Measurements from ENCODE around the gene PEX26.

Gene PEX26

DNA sequence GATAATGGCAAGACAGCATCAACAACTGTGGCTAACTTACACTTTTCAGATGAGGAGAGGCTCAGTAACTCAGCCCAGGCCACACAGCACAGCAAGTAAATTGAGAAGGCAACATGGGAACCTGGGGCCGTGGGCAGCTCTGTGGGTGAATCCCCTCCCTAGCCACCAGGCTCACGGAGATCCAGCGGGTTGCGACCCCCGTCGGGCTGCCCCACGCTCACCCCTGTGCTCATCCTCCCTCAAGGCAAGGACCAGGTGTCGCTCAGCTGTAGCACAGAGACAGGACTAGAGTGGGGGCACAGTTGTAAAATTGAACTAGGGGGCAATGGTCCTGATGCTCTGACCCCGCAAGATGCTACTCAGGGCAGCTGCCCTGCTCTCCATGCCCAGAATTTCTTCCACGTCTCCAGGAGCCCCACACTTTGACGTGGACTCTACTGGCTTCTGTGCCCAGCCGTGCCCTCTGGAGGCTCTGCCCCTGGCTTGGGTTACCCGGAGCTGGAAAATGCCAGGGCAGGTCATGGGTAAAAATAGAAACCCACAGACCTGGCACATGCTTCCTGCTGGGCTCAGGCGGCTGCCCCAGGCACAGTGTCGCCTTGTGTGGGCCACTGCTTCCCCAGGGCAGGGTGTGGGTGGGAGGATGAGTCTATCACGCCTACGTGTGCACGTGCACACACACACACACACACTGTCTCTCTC lies 41.8 kb downstream of the PEX26 start:
- Histone ChIP-seq H3K79me2 (ENCODE audit: insufficient read depth, low read length) (peaks cover 59% of the 10 kb centered on the region), H4K20me1 (ENCODE audit: insufficient read depth, low read length, poor library complexity, severe bottlenecking) (no peaks in the 10 kb centered on the region), H2AFZ (ENCODE audit: low read length) (no peak overlapping the region), H3K9ac (ENCODE audit: low read depth, low read length, poor library complexity, severe bottlenecking) (peak overlapping the region; percentile 66), H3K27me3 (ENCODE audit: insufficient read depth, low read length, poor library complexity, severe bottlenecking) (no peaks in the 10 kb centered on the region), H3K4me2 (ENCODE audit: low read depth, low read length, poor library complexity, severe bottlenecking) (peak overlapping the region; percentile 65), H3K9me3 (ENCODE audit: insufficient read depth, low read depth, low read length) (no peaks in the 10 kb centered on the region), H3K4me3 (ENCODE audit: low read length, poor library complexity, severe bottlenecking) (peak overlapping the region; percentile 39), H3K4me1 (ENCODE audit: insufficient read depth, low read length, poor library complexity, severe bottlenecking) (peaks cover 66% of the 10 kb centered on the region), H3K36me3 (ENCODE audit: insufficient read depth, low read length) (peaks cover 5% of the 10 kb centered on the region; the same call in 1 of the 2 replicates), H3F3A (ENCODE audit: low read depth) (peaks cover 6% of the 10 kb centered on the region; the same call in 1 of the 2 replicates), H3K9me2 (replicated peaks; ENCODE audit: low read depth, low read length) (no peaks in the 10 kb centered on the region)
- TF ChIP-seq, protein P1, sequence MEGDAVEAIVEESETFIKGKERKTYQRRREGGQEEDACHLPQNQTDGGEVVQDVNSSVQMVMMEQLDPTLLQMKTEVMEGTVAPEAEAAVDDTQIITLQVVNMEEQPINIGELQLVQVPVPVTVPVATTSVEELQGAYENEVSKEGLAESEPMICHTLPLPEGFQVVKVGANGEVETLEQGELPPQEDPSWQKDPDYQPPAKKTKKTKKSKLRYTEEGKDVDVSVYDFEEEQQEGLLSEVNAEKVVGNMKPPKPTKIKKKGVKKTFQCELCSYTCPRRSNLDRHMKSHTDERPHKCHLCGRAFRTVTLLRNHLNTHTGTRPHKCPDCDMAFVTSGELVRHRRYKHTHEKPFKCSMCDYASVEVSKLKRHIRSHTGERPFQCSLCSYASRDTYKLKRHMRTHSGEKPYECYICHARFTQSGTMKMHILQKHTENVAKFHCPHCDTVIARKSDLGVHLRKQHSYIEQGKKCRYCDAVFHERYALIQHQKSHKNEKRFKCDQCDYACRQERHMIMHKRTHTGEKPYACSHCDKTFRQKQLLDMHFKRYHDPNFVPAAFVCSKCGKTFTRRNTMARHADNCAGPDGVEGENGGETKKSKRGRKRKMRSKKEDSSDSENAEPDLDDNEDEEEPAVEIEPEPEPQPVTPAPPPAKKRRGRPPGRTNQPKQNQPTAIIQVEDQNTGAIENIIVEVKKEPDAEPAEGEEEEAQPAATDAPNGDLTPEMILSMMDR (conservative IDR thresholded peaks at IDR 0.05; ENCODE audit: low read length): no peak
- TF ChIP-seq EZH2phosphoT487 (IDR thresholded peaks at IDR 0.05; ENCODE audit: borderline replicate concordance): no peak

DNA sequence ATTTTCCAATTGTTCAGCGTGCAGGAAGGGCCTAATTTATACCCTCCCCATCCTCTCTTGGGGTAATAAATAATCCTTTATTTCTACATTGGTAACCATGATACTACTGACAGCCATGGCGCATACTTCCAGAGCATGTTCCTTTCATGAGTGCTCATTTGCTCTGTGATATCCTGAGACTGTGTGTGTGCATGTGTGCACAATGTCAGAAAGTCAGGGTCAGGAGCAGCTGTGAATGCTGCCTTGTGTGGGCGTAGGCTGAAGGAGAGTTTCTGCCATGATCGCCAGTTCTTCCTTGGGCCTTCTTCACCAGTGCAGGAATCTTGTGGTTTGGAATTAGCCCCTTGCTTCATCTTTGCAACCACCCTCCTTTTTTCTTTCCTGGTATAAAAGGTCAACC lies 43.1 kb downstream of the PEX26 start:
- peak overlapping the region; percentile 65 for H3K4me2 ChIP-seq (ENCODE audit: low read depth, low read length, poor library complexity, severe bottlenecking)
- no peak overlapping the region for H2AFZ ChIP-seq (ENCODE audit: low read length)
- peaks cover 49% of the 10 kb centered on the region for H3K79me2 ChIP-seq (ENCODE audit: insufficient read depth, low read length)
- H4K20me1 ChIP-seq (ENCODE audit: insufficient read depth, low read length, poor library complexity, severe bottlenecking): no peaks in the 10 kb centered on the region
- peaks cover 9% of the 10 kb centered on the region; the same call in 1 of the 2 replicates for H3K36me3 ChIP-seq (ENCODE audit: insufficient read depth, low read length)
- no peaks in the 10 kb centered on the region for H3K9me3 ChIP-seq (ENCODE audit: insufficient read depth, low read depth, low read length)
- peaks cover 53% of the 10 kb centered on the region for H3K4me1 ChIP-seq (ENCODE audit: insufficient read depth, low read length, poor library complexity, severe bottlenecking)
- H3K4me3 ChIP-seq (ENCODE audit: low read length, poor library complexity, severe bottlenecking): no peak overlapping the region
- H3F3A ChIP-seq (ENCODE audit: low read depth): no peaks in the 10 kb centered on the region
- TF ChIP-seq, protein P1 (conservative IDR thresholded peaks at IDR 0.05; ENCODE audit: low read length): no peak
- no peak for TF ChIP-seq EZH2phosphoT487 (IDR thresholded peaks at IDR 0.05; ENCODE audit: borderline replicate concordance)
- H3K27me3 ChIP-seq (ENCODE audit: insufficient read depth, low read length, poor library complexity, severe bottlenecking): no peaks in the 10 kb centered on the region
- no peaks in the 10 kb centered on the region for H3K9me2 ChIP-seq (replicated peaks; ENCODE audit: low read depth, low read length)
- no peak overlapping the region for H3K9ac ChIP-seq (ENCODE audit: low read depth, low read length, poor library complexity, severe bottlenecking)

GRCh38 chr22:18121506-18121905 lies 43.7 kb downstream of the PEX26 start:
- H4K20me1 ChIP-seq (ENCODE audit: insufficient read depth, low read length, poor library complexity, severe bottlenecking): no peaks in the 10 kb centered on the region
- H3F3A ChIP-seq (ENCODE audit: low read depth): no peaks in the 10 kb centered on the region
- H3K4me2 ChIP-seq (ENCODE audit: low read depth, low read length, poor library complexity, severe bottlenecking): no peak overlapping the region
- H3K27me3 ChIP-seq (ENCODE audit: insufficient read depth, low read length, poor library complexity, severe bottlenecking): no peaks in the 10 kb centered on the region
- peaks cover 42% of the 10 kb centered on the region; the same call in 1 of the 2 replicates for H3K79me2 ChIP-seq (ENCODE audit: insufficient read depth, low read length)
- H3K4me1 ChIP-seq (ENCODE audit: insufficient read depth, low read length, poor library complexity, severe bottlenecking): peaks cover 46% of the 10 kb centered on the region
- peaks cover 15% of the 10 kb centered on the region; the same call in 1 of the 2 replicates for H3K36me3 ChIP-seq (ENCODE audit: insufficient read depth, low read length)
- H3K4me3 ChIP-seq (ENCODE audit: low read length, poor library complexity, severe bottlenecking): no peak overlapping the region
- no peaks in the 10 kb centered on the region for H3K9me3 ChIP-seq (ENCODE audit: insufficient read depth, low read depth, low read length)
- H3K9ac ChIP-seq (ENCODE audit: low read depth, low read length, poor library complexity, severe bottlenecking): no peak overlapping the region
- no peak overlapping the region for H2AFZ ChIP-seq (ENCODE audit: low read length)
- no peaks in the 10 kb centered on the region for H3K9me2 ChIP-seq (replicated peaks; ENCODE audit: low read depth, low read length)
- TF ChIP-seq, protein P1 (conservative IDR thresholded peaks at IDR 0.05; ENCODE audit: low read length): no peak
- TF ChIP-seq EZH2phosphoT487 (IDR thresholded peaks at IDR 0.05; ENCODE audit: borderline replicate concordance): no peak
